MM.1S (cell line): ENCODE data around the gene STX8.

Experiments
- EZH2 ChIP-seq: fragments of 300-600 bp; sonication (generic); optimal IDR thresholded peaks from 2 replicates; pipeline ENCODE3; 2017; ENCODE audit warnings: low read depth, mild to moderate bottlenecking, antibody characterized with exemption, low read length, mixed read lengths
- TF ChIP-seq, protein P1 (sequence below): fragments of 300-600 bp; sonication (generic); IDR thresholded peaks from 2 replicates; pipeline ENCODE4 v1.5.1; 2016; ENCODE audit warnings: antibody characterized with exemption, low read length, mixed read lengths

DNA sequence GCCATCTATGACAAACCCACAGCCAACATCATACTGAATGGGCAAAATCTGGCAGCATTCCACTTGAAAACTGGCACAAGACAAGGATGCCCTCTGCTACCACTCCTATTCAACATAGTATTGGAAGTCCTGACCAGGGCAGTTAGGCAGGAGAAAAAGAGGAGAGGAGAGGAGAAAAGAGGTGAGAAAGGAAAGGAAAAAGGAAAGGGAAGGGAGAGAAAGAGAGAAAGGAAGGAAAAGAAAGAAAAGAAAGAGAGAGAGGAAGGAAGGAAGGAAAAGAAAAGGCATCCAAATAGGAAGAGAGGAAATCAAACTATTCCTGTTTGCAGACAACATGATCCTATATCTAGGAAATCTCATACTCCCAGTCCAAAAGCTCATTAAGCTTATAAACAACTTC, 11.5 kb downstream of the STX8 start:
- TF ChIP-seq, protein P1, sequence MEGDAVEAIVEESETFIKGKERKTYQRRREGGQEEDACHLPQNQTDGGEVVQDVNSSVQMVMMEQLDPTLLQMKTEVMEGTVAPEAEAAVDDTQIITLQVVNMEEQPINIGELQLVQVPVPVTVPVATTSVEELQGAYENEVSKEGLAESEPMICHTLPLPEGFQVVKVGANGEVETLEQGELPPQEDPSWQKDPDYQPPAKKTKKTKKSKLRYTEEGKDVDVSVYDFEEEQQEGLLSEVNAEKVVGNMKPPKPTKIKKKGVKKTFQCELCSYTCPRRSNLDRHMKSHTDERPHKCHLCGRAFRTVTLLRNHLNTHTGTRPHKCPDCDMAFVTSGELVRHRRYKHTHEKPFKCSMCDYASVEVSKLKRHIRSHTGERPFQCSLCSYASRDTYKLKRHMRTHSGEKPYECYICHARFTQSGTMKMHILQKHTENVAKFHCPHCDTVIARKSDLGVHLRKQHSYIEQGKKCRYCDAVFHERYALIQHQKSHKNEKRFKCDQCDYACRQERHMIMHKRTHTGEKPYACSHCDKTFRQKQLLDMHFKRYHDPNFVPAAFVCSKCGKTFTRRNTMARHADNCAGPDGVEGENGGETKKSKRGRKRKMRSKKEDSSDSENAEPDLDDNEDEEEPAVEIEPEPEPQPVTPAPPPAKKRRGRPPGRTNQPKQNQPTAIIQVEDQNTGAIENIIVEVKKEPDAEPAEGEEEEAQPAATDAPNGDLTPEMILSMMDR: no peak
- TF ChIP-seq EZH2: no peak
